NOMO-1 (cell line): ENCODE data around the gene CD40LG.

ENCODE experiments used
- DNase-seq, 2 experiments: peaks; one replicate each; lab custom pipeline; 2025; ENCODE audit not compliant: unreplicated experiment in 2 of 2; lab: John Stamatoyannopoulos, UW

Gene CD40LG

GRCh38 chrX:136692271-136692670, 44.3 kb downstream of the CD40LG start:
- no peak for DNase-seq

- peak in 1 of 2 experiments; percentile 46 for DNase-seq
Measured at GRCh38 chrX:136694431-136695087, 46.6 kb downstream of the CD40LG start.

GRCh38 chrX:136697156-136697555, 49.2 kb downstream of the CD40LG start:
- no peak for DNase-seq

GRCh38 chrX:136708348-136708747, 60.4 kb downstream of the CD40LG start:
- DNase-seq = peak in 1 of 2 experiments; percentile 15
